Activated CD4-positive, alpha-beta T cell treated with anti-CD3 and anti-CD28 coated beads, Interleukin-10, Interleukin-2, amounts not matched to agents 100 ng/mL and 50 ng/mL, durations not matched to agents 16 hours and 8 hours (primary cell): ENCODE measurements around the gene SEPTIN5.
"Not testable (repeated sequence)": the region's sequence is repeated elsewhere in the genome, so short reads cannot be mapped to it uniquely, and the experiment has no call there.

Experiments
- DNase-seq: peaks from one replicate; pipeline ENCODE4 v3.0.0-alpha.2; 2020

Gene SEPTIN5

GRCh38 chr22:19721330-19722177, 7.3 kb downstream of the SEPTIN5 start:
- DNase-seq = no peak

GRCh38 chr22:19722178-19722981, 8.1 kb downstream of the SEPTIN5 start:
- no peak for DNase-seq

GRCh38 chr22:19722982-19723231, 8.6 kb downstream of the SEPTIN5 start:
- DNase-seq = no peak

DNA sequence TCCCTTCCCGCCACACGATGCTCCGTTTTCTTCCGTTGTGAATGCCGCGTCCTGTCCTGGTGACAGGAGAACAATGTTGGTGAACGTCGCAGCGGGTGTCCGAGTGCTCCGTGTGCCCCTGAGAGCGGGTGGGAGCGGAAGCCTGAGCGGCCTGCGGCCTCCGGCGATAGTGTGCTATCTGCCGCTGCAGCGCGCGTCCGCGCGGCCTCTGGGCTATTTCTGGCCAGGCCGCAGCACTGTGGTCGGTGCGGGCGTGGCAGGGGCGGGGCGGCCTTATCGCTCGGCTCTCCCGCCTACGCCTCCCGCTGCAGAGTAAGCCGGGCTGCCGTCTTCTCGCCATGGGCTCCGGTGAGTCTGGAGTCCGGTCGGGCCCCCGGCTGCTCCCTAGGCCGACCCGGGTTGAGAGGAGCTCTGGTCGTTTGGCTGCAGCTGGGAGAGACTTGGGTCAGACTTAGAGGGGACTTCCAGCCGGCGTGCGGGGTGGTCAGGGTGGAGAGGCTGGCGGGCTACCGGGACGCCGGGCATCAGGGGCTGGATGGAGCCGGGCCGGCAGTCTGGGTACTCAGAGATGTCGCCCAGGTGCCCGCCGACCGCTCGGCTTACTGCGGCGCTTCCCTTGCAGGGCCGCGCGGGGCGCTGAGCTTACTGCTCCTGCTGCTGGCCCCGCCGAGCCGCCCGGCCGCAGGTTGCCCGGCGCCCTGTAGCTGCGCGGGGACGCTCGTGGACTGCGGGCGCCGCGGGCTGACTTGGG, 9.1 kb downstream of the SEPTIN5 start, which contains the start of gene GP1BB:
Gene GP1BB, plus strand, starts transcription at position 308 of the 751 bp plus-strand sequence. Its CDS starts 31 bp downstream, at position 339.
- DNase-seq = peak; percentile 41

- peak; percentile 71 for DNase-seq
Measured at GRCh38 chr22:19723983-19724827, 9.9 kb downstream of the SEPTIN5 start.

DNA sequence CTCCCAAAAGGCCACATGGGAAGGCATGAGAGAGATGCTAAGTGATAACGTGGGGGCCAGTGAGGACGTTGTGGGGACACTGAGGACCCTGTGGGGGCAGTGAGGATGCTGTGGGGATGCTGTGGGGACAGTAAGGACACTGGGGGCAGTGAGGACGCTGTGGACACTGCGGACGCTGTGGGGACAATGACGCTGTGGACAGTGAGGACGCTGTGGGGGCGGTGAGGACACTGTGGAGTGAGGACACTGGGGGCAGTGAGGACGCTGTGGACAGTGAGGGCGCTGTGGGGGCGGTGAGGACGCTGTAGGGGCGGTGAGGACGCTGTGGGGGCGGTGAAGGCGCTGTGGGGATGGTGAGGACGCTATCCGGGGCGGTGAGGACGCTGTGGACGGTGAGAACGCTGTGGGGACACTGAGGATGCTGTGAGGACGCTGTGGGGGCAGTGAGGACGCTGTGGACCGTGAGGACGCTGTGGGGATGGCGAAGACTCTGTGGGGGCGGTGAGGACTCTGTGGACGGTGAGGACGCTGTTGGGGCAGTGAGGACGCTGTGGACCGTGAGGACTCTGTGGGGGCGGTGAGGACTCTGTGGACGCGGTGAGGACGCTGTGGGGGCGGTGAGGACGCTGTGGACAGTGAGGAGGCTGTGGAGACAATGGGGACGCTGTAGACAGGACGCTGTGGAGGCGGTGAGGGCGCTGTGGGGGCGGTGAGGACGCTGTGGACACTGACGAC, 10.8 kb downstream of the SEPTIN5 start:
- no peak for DNase-seq

DNA sequence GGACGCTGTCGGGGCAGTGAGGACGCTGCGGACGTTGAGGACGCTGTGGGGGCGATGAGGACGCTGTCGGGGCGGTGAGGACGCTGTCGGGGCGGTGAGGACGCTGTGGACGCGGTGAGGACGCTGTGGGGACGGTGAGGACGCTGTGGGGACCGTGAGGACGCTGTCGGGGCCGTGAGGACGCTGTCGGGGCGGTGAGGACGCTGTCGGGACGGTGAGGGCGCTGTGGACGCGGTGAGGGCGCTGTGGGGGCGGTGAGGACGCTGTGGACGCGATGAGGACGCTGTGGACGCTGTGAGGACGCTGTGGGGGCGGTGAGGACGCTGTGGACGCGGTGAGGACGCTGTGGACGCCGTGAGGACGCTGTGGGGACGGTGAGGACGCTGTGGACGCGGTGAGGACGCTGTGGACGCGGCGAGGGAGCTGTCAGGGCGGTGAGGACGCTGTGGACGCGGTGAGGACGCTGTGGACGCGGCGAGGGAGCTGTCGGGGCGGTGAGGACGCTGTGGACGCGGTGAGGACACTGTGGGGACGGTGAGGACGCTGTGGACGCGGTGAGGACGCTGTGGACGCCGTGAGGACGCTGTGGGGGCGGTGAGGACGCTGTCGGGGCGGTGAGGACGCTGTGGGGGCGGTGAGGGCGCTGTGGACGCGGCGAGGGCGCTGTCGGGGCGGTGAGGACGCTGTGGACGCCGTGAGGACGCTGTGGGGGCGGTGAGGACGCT, 11.9 kb downstream of the SEPTIN5 start:
- not testable (repeated sequence) for DNase-seq

DNA sequence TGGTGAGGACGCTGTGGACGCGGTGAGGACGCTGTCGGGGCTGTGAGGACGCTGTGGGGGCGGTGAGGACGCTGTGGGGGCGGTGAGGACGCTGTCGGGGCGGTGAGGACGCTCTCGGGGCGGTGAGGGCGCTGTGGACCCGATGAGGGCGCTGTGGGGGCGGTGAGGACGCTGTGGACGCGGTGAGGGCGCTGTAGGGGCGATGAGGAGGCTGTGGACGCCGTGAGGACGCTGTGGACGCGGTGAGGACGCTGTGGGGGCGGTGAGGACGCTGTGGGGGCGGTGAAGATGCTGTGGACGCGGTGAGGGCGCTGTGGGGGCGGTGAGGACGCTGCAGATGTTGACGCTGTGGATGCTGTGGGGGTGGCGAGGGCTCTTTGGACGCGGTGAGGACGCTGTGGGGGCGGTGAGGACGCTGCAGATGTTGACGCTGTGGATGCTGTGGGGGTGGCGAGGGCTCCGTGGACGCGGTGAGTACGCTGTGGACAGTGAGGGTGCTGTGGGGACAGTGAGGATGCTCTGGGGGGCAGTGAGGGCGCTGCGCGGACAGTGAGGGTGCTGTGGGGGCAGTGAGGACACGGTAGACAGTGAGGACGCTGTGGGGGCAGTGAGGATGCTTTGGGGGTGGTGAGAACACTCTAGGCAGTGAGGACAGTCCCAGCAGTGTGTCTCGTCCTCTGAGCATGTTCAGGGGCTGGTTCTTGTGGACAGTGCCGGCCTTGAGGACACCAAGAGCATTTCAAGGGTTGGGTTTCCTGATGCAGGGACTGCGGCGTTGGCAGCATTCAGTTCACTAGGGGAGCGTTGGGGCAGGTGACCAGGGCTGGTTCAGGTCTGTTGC, 13.2 kb downstream of the SEPTIN5 start:
- DNase-seq = no peak

DNA sequence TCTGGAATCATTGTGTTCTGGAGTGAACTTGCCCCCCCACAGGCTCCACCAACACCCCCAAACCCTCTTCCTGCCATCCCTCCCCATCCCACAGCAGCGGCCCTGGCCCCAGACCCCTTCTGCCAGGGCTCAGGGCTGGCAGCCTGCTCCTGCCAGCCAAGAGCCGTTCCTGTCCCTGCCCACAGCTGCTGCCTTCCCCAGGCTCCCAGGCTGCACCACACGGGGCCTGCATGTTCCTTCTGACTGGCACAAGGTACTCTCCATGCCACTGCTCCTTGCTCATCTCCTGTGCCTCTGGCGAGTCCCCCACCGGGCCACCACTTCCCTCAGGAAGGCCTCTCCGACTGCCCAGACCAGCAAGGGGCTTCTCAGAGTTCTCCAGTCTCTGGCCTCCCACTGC, 14.0 kb downstream of the SEPTIN5 start:
- no peak for DNase-seq

- no peak for DNase-seq
Measured at GRCh38 chr22:19728836-19729235, 14.5 kb downstream of the SEPTIN5 start.

DNA sequence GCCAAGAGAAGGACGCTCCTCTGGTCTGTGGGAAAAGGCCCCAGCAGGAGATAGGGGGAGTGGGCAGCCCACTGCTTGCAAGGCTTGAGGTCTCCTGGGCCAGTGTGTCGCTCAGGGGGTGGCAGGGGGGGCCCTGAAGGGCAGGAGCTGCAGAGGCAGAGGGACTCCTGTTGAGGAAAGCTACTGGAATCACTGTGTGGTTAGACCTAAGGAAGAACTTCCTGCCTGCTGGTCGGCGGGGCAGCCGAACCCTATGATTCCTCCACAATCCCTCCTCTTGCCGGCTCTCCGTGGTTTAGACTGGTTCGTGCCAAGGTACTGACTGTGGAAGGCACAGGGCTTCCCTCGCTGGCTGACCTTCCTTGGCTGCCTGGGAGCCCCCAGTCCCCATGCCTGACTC, 15.2 kb downstream of the SEPTIN5 start:
- DNase-seq = no peak

- DNase-seq = no peak
Measured at GRCh38 chr22:19730198-19730597, 15.9 kb downstream of the SEPTIN5 start.

GRCh38 chr22:19730655-19731360, 16.5 kb downstream of the SEPTIN5 start:
- DNase-seq = peak; percentile 77

DNA sequence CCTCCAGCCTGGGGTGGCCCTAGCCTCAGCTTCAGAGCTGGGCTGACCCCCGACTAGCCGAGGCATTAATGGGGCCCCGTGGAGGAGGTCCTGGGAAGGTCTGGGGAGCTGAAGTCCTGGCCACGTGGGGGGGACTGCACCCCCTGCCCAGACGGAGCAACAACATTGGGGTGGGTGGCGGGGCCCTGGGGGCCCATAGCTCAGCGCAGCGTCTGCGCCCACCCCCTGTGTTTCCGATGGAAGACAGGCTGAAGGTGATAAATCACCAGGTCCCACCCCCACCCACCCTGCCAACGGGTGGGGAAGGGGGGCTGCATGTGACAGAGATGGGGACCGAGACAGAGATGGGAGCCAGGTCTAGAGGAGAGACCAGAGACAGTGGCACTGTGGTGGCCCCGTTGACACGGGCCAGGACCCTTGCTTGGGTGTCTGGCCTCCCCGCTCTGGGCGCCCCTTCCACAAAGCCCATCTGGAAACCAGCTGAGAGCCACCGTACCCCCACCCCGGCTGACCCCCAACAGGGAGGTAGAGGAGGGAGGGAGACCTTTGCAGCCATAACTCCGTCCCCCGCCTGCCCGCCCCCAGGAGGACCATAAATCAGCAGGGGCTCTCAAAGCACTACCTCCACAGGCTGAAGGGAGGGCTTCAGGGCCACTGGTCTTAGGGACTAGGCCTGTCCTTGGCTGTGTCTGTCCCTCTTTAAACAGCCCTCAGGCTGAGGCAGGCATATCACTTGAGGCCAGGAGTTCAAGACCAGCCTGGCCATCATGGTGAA, 17.2 kb downstream of the SEPTIN5 start:
- DNase-seq = no peak

DNA sequence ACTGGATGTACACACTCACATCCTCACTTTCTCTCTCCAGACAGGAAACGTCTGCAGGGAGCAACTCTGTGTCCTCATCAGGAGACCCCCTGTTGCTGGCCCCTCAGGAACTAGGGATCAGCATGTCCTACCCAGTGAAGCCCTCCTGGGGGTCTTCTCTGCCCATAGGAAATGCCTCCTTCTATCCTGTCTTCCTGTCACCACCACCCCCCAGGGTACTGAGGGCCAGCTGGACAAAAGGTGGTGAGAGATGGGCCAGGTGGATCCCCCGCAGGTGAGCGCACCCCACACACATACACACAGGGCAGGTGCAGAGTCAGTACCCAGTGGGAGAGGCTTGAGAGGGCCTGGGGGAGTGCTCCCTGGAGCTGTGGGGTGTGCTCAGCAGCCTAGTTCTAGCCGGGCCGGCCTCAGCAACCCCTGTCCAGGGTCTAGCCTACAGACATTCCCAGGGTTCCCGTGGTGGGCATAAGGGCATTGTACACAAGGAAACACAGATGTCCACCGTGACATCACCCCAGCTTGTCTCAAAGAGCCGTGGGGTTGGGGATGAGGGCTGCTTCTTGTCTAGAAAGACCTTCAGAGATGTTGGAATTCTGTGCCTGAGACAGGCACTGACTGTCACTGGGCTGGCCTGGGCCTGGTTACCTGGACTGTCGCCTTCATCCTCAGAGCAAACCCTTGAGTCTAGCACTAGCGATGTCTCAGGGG, 18.3 kb downstream of the SEPTIN5 start:
- DNase-seq = no peak

DNA sequence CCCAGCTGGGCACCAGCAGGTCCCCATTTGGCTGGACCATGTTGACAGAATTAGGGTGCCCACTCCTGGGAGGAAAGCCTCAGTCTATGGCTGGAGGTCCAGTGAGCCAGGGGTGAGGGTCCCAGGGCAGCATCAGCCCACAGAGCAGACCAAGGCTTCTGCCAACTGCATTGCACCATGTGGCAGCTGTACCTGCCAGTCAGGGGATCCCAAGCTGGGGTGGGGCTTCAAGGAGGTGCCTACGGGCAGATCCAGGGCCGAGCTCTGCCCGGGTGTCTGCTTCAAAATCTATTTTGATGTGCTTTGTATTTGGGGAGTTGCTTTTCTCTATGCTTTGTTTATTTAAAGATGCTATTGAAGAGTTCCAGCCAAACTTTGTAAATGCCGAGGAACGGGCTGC, 19.5 kb downstream of the SEPTIN5 start:
- DNase-seq = no peak

GRCh38 chr22:19734163-19734562, 19.9 kb downstream of the SEPTIN5 start:
- no peak for DNase-seq

DNA sequence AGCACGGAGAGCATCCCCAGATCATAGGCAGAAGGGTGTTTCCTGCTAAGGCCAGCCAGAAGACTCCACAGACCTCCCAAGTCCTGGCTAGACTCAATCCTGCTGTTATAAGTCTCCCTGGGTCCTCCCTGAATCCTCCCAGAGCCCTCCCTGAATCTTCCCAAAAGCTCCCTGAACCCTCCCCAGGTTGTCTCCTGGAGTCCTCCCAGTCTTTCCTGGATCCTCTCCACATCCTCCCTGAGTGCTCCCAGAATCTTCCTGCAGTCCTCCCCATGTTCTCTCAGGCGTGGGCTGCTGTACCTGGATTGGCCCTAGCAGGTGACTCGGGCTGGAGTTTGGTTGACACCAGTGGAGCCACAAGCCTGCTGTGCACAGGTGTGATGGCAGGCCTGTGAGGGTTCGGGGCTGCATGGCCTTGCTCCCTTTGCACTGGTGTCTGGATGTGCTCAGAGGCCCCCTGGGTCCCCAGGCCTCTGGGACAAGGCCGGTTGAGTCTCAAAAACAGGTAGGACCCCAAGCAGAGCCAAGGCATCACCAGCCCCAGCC, 20.6 kb downstream of the SEPTIN5 start:
- DNase-seq = no peak
